Esophagus muscularis mucosa (tissue), 3 donors: ENCODE measurements around the gene SLC44A2.

Experiments used
- POLR2A ChIP-seq: fragments of 450-650 bp; IDR thresholded peaks from one replicate; pipeline ENCODE4 v1.6.1; 2017; ENCODE audit warnings: antibody characterized with exemption, moderate library complexity, mild to moderate bottlenecking, low read depth
- TF ChIP-seq, protein P1 (sequence below), 3 experiments: fragments of 200-600 bp in 2 of 3; fragments of 450-650 bp in 1 of 3; sonication (generic) in 2 of 3; IDR thresholded peaks; one replicate each; pipeline ENCODE4 v1.5.1; 2017 to 2019; ENCODE audit warnings: antibody characterized with exemption in 3 of 3, mild to moderate bottlenecking in 2 of 3, moderate library complexity in 1 of 3

DNA sequence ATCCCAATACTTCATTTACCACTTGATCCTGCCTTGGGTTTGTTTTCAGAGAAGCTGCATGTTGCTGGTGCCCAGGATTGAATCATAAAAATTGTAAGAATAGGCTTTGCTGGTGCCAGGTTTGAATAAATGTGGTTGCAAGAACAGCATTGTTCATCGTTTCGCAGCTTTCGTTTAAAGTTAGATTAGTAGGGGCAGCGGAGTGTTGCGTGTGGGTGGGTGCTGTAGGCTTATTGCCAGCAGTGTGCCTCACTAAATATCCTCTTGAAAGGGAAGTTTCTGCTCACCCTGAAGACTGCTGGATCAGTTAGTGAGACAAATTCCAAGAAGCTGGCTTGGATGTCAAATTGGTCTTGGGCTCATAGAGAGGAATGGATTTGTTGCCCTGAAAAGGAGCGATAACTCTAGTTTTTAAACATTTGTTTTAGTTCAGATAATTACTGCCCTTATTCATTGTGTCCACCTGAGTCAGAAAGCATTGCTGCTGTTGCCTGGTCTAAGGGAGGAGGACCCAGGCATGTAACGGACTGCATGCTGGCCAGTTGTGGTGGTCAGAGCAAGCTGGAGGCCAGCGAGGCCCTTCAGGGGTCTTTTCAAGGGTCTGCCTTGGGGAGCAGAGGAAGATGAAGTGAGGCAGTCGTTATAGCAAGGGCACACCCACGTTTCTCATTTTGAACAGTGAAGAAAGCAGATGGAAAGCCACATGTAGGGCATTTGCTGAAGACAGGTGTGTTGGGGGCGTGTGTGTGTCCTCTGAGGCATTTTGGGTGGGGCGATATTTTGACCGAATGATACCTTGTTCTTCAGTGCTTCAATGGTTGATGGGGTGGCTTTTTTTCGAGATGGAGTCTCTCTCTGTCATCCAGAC is 37.3 kb downstream of the SLC44A2 start:
- TF ChIP-seq, protein P1, sequence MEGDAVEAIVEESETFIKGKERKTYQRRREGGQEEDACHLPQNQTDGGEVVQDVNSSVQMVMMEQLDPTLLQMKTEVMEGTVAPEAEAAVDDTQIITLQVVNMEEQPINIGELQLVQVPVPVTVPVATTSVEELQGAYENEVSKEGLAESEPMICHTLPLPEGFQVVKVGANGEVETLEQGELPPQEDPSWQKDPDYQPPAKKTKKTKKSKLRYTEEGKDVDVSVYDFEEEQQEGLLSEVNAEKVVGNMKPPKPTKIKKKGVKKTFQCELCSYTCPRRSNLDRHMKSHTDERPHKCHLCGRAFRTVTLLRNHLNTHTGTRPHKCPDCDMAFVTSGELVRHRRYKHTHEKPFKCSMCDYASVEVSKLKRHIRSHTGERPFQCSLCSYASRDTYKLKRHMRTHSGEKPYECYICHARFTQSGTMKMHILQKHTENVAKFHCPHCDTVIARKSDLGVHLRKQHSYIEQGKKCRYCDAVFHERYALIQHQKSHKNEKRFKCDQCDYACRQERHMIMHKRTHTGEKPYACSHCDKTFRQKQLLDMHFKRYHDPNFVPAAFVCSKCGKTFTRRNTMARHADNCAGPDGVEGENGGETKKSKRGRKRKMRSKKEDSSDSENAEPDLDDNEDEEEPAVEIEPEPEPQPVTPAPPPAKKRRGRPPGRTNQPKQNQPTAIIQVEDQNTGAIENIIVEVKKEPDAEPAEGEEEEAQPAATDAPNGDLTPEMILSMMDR (IDR thresholded peaks at IDR 0.05): no peak
- no peak for TF ChIP-seq POLR2A
